HEK293 (cell line): ENCODE results near the gene PRMT1.
A peak's percentile ranks its signal among the peaks of the same experiment; 100 is the strongest.

Experiments
- KLF9 ChIP-seq: fragments of 450-650 bp; formaldehyde crosslinking; IDR thresholded peaks from 2 replicates; pipeline ENCODE4 v1.5.1; 2016; ENCODE audit warnings: missing biosample characterization, missing genetic modification characterization, low read depth
- SP7 ChIP-seq: fragments of 450-650 bp; formaldehyde crosslinking; IDR thresholded peaks from 2 replicates; pipeline ENCODE4 v1.5.1; 2016; ENCODE audit warnings: missing biosample characterization, missing genetic modification characterization
- ZNF169 ChIP-seq: fragments of 450-650 bp; formaldehyde crosslinking; IDR thresholded peaks from 2 replicates; pipeline ENCODE4 v1.5.1; 2016; ENCODE audit warnings: missing biosample characterization, missing genetic modification characterization
- ZNF423 ChIP-seq: fragments of 450-650 bp; formaldehyde crosslinking; IDR thresholded peaks from 2 replicates; pipeline ENCODE4 v1.5.1; 2016; ENCODE audit warnings: missing biosample characterization, missing genetic modification characterization
- ZNF623 ChIP-seq: fragments of 450-650 bp; formaldehyde crosslinking; IDR thresholded peaks from 2 replicates; pipeline ENCODE4 v1.5.1; 2016; ENCODE audit warnings: missing biosample characterization, missing genetic modification characterization
- ZNF677 ChIP-seq: fragments of 450-650 bp; IDR thresholded peaks from 2 replicates; pipeline ENCODE4 v1.5.0; 2018; ENCODE audit warnings: missing biosample characterization, mild to moderate bottlenecking, missing genetic modification characterization, moderate library complexity
- TF ChIP-seq, protein P1 (sequence below): fragments of 450-650 bp; formaldehyde crosslinking; IDR thresholded peaks from 2 replicates; pipeline ENCODE4 v1.5.1; 2016; ENCODE audit warnings: missing biosample characterization, missing genetic modification characterization
- TF ChIP-seq, protein P2 (sequence below): fragments of 450-650 bp; formaldehyde crosslinking; optimal IDR thresholded peaks from 2 replicates; pipeline ENCODE3; 2016; ENCODE audit warnings: missing biosample characterization, mild to moderate bottlenecking, missing genetic modification characterization
- TF ChIP-seq, protein P3 (sequence below): fragments of 450-650 bp; IDR thresholded peaks from 2 replicates; pipeline ENCODE4 v1.5.1; 2018; ENCODE audit warnings: missing biosample characterization, mild to moderate bottlenecking, missing genetic modification characterization

DNA sequence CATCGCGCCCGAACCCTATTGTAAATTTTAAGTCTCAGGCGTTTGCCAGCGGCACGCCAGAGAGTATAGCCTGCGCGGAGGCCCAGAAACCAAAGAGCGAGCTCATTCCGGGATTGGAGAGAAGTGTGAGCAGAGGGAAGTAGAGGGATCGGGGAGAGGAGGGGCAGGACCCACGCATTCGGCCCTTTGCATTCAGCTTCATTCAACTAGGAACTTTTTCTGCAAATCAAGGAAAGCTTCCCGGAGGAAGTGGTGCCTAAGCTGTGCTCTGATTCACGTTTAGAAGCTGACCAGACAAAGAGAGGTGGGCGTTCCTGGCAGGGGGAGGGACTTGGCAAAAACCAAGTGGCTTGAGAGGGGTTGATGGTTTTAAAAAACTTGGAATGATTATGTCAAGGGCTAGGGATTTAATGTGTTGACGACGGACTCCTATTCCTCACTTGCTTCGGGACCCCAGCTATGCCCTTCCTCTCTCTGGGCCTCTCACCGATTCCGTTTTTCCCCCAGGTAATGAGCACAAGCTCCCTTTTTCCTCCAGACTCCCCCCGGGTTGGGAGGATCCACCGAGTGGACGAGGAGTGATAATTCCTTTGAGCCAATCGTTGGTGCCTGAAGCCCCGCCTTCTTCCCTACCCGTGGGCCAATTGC, 811 bp upstream of the PRMT1 start:
- TF ChIP-seq, protein P1, sequence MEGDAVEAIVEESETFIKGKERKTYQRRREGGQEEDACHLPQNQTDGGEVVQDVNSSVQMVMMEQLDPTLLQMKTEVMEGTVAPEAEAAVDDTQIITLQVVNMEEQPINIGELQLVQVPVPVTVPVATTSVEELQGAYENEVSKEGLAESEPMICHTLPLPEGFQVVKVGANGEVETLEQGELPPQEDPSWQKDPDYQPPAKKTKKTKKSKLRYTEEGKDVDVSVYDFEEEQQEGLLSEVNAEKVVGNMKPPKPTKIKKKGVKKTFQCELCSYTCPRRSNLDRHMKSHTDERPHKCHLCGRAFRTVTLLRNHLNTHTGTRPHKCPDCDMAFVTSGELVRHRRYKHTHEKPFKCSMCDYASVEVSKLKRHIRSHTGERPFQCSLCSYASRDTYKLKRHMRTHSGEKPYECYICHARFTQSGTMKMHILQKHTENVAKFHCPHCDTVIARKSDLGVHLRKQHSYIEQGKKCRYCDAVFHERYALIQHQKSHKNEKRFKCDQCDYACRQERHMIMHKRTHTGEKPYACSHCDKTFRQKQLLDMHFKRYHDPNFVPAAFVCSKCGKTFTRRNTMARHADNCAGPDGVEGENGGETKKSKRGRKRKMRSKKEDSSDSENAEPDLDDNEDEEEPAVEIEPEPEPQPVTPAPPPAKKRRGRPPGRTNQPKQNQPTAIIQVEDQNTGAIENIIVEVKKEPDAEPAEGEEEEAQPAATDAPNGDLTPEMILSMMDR: no peak
- TF ChIP-seq ZNF169: no peak
- TF ChIP-seq ZNF423: no peak
- TF ChIP-seq, protein P2, sequence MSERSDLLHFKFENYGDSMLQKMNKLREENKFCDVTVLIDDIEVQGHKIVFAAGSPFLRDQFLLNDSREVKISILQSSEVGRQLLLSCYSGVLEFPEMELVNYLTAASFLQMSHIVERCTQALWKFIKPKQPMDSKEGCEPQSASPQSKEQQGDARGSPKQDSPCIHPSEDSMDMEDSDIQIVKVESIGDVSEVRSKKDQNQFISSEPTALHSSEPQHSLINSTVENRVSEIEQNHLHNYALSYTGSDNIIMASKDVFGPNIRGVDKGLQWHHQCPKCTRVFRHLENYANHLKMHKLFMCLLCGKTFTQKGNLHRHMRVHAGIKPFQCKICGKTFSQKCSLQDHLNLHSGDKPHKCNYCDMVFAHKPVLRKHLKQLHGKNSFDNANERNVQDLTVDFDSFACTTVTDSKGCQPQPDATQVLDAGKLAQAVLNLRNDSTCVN: no peak
- peak; percentile 82 for TF ChIP-seq SP7 (tag by site-specific recombination)
- no peak for TF ChIP-seq ZNF677
- TF ChIP-seq, protein P3, sequence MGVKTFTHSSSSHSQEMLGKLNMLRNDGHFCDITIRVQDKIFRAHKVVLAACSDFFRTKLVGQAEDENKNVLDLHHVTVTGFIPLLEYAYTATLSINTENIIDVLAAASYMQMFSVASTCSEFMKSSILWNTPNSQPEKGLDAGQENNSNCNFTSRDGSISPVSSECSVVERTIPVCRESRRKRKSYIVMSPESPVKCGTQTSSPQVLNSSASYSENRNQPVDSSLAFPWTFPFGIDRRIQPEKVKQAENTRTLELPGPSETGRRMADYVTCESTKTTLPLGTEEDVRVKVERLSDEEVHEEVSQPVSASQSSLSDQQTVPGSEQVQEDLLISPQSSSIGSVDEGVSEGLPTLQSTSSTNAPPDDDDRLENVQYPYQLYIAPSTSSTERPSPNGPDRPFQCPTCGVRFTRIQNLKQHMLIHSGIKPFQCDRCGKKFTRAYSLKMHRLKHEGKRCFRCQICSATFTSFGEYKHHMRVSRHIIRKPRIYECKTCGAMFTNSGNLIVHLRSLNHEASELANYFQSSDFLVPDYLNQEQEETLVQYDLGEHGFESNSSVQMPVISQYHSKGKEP (tag by site-specific recombination): no peak
- TF ChIP-seq KLF9 (tag by site-specific recombination): peak; percentile 86
- no peak for TF ChIP-seq ZNF623 (tag by site-specific recombination)
